GM23338 (cell line): ENCODE data around the gene NT5DC2. TPM values are rescaled to one million over a fixed set of nuclear protein-coding genes. Genes with fewer than 3 reads are reported as not detected.

Experiments used
- ATAC-seq: fragments of 200-7000 bp; cut with Tn5 transposase; 3 replicates; pipeline ENCODE4 v1.9.1; 2020
- DNase-seq: peaks from one replicate; pipeline ENCODE4 v3.0.0-alpha.2; 2015; ENCODE audit warnings: low spot score
- H2AFZ ChIP-seq: fragments of 200-600 bp; sonication (generic); 2 replicates; pipeline ENCODE4 v1.8.0; 2016; ENCODE audit warnings: antibody characterized with exemption, mild to moderate bottlenecking, moderate library complexity
- H3F3A ChIP-seq: fragments of 200-600 bp; sonication (generic); replicated peaks from 2 replicates; pipeline ENCODE4 v1.8.0; 2017; ENCODE audit warnings: antibody characterized with exemption, mixed run types, low read depth
- H3K27ac ChIP-seq: fragments of 200-600 bp; sonication (generic); 2 replicates; pipeline ENCODE4 v1.6.1; 2016; ENCODE audit warnings: low read depth
- H3K27me3 ChIP-seq: fragments of 200-600 bp; sonication (generic); 2 replicates; pipeline ENCODE4 v1.8.0; 2016; ENCODE audit warnings: mild to moderate bottlenecking, mixed run types, moderate library complexity; ENCODE audit not compliant: insufficient read depth
- H3K36me3 ChIP-seq: fragments of 200-600 bp; sonication (generic); 2 replicates; pipeline ENCODE4 v1.8.0; 2016; ENCODE audit warnings: mild to moderate bottlenecking; ENCODE audit not compliant: insufficient read depth
- H3K4me1 ChIP-seq: fragments of 200-600 bp; sonication (generic); 2 replicates; pipeline ENCODE4 v1.8.0; 2016; ENCODE audit warnings: mild to moderate bottlenecking, moderate library complexity; ENCODE audit not compliant: insufficient read depth
- H3K4me2 ChIP-seq: fragments of 200-600 bp; sonication (generic); 2 replicates; pipeline ENCODE4 v1.7.1; 2017; ENCODE audit warnings: mixed run types
- H3K4me3 ChIP-seq: fragments of 200-600 bp; sonication (generic); 2 replicates; pipeline ENCODE4 v1.6.1; 2016; ENCODE audit warnings: mixed run types
- H3K79me2 ChIP-seq: fragments of 200-600 bp; sonication (generic); replicated peaks from 2 replicates; pipeline ENCODE4 v1.8.0; 2017; ENCODE audit warnings: mild to moderate bottlenecking; ENCODE audit not compliant: insufficient read depth
- H3K9me2 ChIP-seq: fragments of 200-600 bp; sonication (generic); 2 replicates; pipeline ENCODE4 v1.8.0; 2017; ENCODE audit not compliant: insufficient read depth
- H4K20me1 ChIP-seq: fragments of 200-600 bp; sonication (generic); replicated peaks from 2 replicates; pipeline ENCODE4 v1.8.0; 2017; ENCODE audit warnings: mild to moderate bottlenecking; ENCODE audit not compliant: insufficient read depth
- H3K27ac Mint-ChIP-seq: 2 replicates; pipeline ENCODE4 v1.8.0; 2020; ENCODE audit warnings: inconsistent platforms, mild to moderate bottlenecking, moderate library complexity, mixed read lengths
- H3K27me3 Mint-ChIP-seq: 3 replicates; pipeline ENCODE4 v1.8.0; 2022; ENCODE audit warnings: low read depth, mild to moderate bottlenecking, moderate library complexity, mixed read lengths, inconsistent platforms; ENCODE audit not compliant: insufficient read depth, poor library complexity
- H3K36me3 Mint-ChIP-seq: 3 replicates; pipeline ENCODE4 v1.8.0; 2021; ENCODE audit warnings: low read depth, mild to moderate bottlenecking, inconsistent platforms, moderate library complexity, mixed read lengths
- H3K4me1 Mint-ChIP-seq: 3 replicates; pipeline ENCODE4 v1.8.0; 2020; ENCODE audit warnings: mild to moderate bottlenecking, inconsistent platforms, mixed read lengths
- H3K4me3 Mint-ChIP-seq: 3 replicates; pipeline ENCODE4 v1.8.0; 2021; ENCODE audit warnings: moderate library complexity, mild to moderate bottlenecking, inconsistent platforms, mixed read lengths
- H3K9me3 Mint-ChIP-seq: 3 replicates; pipeline ENCODE4 v1.8.0; 2020; ENCODE audit warnings: moderate library complexity, mild to moderate bottlenecking, inconsistent platforms, mixed read lengths
- EZH2phosphoT487 ChIP-seq: fragments of 200-600 bp; sonication (generic); IDR thresholded peaks from one replicate; pipeline ENCODE4 v1.8.1; 2018; ENCODE audit warnings: antibody characterized with exemption; ENCODE audit not compliant: unreplicated experiment
- JUNB ChIP-seq: IDR thresholded peaks from one replicate; pipeline ENCODE4 v1.6.1; 2016; ENCODE audit warnings: antibody characterized with exemption; ENCODE audit not compliant: unreplicated experiment
- NANOG ChIP-seq: IDR thresholded peaks from 2 replicates; pipeline ENCODE4 v1.6.1; 2016; ENCODE audit warnings: antibody characterized with exemption, borderline replicate concordance
- REST ChIP-seq: IDR thresholded peaks from one replicate; pipeline ENCODE4 v1.6.1; 2018; ENCODE audit warnings: antibody characterized with exemption; ENCODE audit not compliant: unreplicated experiment
- STAT1 ChIP-seq: IDR thresholded peaks from one replicate; pipeline ENCODE4 v1.6.1; 2016; ENCODE audit warnings: antibody characterized with exemption; ENCODE audit not compliant: unreplicated experiment
- polyA plus RNA-seq: library from polyadenylated mRNA; unstranded; fragments of >200 nt; fragmentation: Nextera tagmentation; extraction: Ambion mirVana; gene quantifications from 2 replicates; pipeline ENCODE4 v1.2.1, GENCODE V29; 2016
- total RNA-seq: library from RNA; depleted of rRNA; stranded (reverse); fragments of >200 nt; shearing (Covaris generic); gene quantifications from 2 replicates; pipeline ENCODE4 v1.2.3, GENCODE V29; 2014
- TF ChIP-seq, protein P1 (sequence below): fragments of 250-450 bp; sonication (Bioruptor Pico); IDR thresholded peaks from 2 replicates; pipeline ENCODE4 v1.5.0; 2020; ENCODE audit warnings: mild to moderate bottlenecking, moderate library complexity

Gene NT5DC2
- total and polyA plus RNA-seq, 2 experiments from 2014 or later = 269 to 324 TPM

- Histone ChIP-seq H3K36me3 (peaks cover under 1% of the 10 kb centered on the region; the same call in 1 of the 2 replicates), H3K4me3 (no peak overlapping the region), H2AFZ (no peak overlapping the region), H3K79me2 (no peaks in the 10 kb centered on the region), H3K4me2 (no peak overlapping the region), H4K20me1 (no peaks in the 10 kb centered on the region; the same call in 1 of the 2 replicates), H3K9me2 (no peaks in the 10 kb centered on the region), H3F3A (0 out of 2 replicates have a peak, but pooled peaks cover 2% of the 10 kb centered on the region), H3K4me1 (no peaks in the 10 kb centered on the region), H3K27me3 (no peaks in the 10 kb centered on the region), H3K27ac (no peak overlapping the region)
- peaks cover 22% of the 10 kb centered on the region for H3K36me3 Mint-ChIP-seq
- peaks cover 3% of the 10 kb centered on the region; the same call in 2 of the 3 replicates for H3K4me1 Mint-ChIP-seq
- no peaks in the 10 kb centered on the region for H3K9me3 Mint-ChIP-seq
- ATAC-seq (no peak), DNase-seq (no peak)
- H3K4me3 Mint-ChIP-seq = no peak overlapping the region
- TF ChIP-seq JUNB = no peak
- no peak for TF ChIP-seq STAT1
- TF ChIP-seq REST = no peak
- no peak for TF ChIP-seq NANOG
- TF ChIP-seq, protein P1, sequence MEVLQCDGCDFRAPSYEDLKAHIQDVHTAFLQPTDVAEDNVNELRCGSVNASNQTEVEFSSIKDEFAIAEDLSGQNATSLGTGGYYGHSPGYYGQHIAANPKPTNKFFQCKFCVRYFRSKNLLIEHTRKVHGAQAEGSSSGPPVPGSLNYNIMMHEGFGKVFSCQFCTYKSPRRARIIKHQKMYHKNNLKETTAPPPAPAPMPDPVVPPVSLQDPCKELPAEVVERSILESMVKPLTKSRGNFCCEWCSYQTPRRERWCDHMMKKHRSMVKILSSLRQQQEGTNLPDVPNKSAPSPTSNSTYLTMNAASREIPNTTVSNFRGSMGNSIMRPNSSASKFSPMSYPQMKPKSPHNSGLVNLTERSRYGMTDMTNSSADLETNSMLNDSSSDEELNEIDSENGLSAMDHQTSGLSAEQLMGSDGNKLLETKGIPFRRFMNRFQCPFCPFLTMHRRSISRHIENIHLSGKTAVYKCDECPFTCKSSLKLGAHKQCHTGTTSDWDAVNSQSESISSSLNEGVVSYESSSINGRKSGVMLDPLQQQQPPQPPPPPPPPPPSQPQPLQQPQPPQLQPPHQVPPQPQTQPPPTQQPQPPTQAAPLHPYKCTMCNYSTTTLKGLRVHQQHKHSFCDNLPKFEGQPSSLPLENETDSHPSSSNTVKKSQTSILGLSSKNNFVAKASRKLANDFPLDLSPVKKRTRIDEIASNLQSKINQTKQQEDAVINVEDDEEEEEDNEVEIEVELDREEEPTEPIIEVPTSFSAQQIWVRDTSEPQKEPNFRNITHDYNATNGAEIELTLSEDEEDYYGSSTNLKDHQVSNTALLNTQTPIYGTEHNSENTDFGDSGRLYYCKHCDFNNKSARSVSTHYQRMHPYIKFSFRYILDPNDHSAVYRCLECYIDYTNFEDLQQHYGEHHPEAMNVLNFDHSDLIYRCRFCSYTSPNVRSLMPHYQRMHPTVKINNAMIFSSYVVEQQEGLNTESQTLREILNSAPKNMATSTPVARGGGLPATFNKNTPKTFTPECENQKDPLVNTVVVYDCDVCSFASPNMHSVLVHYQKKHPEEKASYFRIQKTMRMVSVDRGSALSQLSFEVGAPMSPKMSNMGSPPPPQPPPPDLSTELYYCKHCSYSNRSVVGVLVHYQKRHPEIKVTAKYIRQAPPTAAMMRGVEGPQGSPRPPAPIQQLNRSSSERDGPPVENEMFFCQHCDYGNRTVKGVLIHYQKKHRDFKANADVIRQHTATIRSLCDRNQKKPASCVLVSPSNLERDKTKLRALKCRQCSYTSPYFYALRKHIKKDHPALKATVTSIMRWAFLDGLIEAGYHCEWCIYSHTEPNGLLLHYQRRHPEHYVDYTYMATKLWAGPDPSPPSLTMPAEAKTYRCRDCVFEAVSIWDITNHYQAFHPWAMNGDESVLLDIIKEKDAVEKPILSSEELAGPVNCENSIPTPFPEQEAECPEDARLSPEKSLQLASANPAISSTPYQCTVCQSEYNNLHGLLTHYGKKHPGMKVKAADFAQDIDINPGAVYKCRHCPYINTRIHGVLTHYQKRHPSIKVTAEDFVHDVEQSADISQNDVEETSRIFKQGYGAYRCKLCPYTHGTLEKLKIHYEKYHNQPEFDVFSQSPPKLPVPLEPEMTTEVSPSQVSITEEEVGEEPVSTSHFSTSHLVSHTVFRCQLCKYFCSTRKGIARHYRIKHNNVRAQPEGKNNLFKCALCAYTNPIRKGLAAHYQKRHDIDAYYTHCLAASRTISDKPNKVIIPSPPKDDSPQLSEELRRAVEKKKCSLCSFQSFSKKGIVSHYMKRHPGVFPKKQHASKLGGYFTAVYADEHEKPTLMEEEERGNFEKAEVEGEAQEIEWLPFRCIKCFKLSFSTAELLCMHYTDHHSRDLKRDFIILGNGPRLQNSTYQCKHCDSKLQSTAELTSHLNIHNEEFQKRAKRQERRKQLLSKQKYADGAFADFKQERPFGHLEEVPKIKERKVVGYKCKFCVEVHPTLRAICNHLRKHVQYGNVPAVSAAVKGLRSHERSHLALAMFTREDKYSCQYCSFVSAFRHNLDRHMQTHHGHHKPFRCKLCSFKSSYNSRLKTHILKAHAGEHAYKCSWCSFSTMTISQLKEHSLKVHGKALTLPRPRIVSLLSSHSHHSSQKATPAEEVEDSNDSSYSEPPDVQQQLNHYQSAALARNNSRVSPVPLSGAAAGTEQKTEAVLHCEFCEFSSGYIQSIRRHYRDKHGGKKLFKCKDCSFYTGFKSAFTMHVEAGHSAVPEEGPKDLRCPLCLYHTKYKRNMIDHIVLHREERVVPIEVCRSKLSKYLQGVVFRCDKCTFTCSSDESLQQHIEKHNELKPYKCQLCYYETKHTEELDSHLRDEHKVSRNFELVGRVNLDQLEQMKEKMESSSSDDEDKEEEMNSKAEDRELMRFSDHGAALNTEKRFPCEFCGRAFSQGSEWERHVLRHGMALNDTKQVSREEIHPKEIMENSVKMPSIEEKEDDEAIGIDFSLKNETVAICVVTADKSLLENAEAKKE = no peak
- no peak for TF ChIP-seq EZH2phosphoT487
- peaks cover 16% of the 10 kb centered on the region for H3K27me3 Mint-ChIP-seq
- H3K27ac Mint-ChIP-seq = no peak overlapping the region
These were observed 12.2 kb downstream of the NT5DC2 start for GRCh38 chr3:52521488-52521824.
